ENCODE measurements around the gene SNRPN. TPM values are rescaled to one million over a fixed set of nuclear protein-coding genes. Genes with fewer than 3 reads are reported as not detected.
"Not testable (repeated sequence)": the region's sequence is repeated elsewhere in the genome, so short reads cannot be mapped to it uniquely, and the experiment has no call there.

The SNRPN gene
- 100 to 1,000 TPM; 413 to 706 (median 631) TPM for total RNA-seq

DNA sequence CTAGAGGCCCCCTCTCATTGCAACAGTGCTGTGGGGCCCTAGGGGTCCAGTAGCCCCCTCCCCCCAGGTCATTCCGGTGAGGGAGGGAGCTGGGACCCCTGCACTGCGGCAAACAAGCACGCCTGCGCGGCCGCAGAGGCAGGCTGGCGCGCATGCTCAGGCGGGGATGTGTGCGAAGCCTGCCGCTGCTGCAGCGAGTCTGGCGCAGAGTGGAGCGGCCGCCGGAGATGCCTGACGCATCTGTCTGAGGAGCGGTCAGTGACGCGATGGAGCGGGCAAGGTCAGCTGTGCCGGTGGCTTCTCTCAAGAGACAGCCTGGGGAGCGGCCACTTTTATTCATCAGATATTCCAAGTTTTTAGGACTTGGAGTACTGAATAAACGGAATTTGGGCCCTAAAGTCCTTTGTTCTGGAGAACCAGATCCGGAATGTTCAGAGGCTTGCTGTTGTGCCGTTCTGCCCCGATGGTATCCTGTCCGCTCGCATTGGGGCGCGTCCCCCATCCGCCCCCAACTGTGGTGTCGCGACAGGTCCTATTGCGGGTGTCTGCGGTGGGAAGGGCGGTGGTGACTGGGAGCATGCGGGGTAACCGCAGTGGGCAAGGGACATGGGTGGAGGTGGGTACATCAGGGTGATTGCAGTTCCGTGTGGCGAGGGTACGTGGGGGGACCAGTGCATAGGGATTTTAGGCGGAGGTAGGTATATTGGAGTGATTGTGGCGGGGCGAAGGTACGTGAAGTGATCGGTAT is at the start of gene SNRPN, which contains the start of gene SNURF:
Gene SNRPN, plus strand, starts transcription at position 205 of the 748 bp plus-strand sequence. CDS start 19,467 bp downstream, outside the sequence.
Gene SNURF, plus strand, starts transcription at position 205 of the 748 bp plus-strand sequence. Its CDS starts 62 bp downstream, at position 267.
- TF ChIP-seq POLR2A (IDR thresholded peaks at IDR 0.05), result peak in 1 of 2 donors; percentile 91
- TF ChIP-seq, protein P1, sequence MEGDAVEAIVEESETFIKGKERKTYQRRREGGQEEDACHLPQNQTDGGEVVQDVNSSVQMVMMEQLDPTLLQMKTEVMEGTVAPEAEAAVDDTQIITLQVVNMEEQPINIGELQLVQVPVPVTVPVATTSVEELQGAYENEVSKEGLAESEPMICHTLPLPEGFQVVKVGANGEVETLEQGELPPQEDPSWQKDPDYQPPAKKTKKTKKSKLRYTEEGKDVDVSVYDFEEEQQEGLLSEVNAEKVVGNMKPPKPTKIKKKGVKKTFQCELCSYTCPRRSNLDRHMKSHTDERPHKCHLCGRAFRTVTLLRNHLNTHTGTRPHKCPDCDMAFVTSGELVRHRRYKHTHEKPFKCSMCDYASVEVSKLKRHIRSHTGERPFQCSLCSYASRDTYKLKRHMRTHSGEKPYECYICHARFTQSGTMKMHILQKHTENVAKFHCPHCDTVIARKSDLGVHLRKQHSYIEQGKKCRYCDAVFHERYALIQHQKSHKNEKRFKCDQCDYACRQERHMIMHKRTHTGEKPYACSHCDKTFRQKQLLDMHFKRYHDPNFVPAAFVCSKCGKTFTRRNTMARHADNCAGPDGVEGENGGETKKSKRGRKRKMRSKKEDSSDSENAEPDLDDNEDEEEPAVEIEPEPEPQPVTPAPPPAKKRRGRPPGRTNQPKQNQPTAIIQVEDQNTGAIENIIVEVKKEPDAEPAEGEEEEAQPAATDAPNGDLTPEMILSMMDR (IDR thresholded peaks at IDR 0.05), result no peak
- Histone ChIP-seq H3K4me1 (peaks cover 0 to 3% of the 10 kb centered on the region in 2 donors), H3K4me3 (replicated peaks in 1 of 3) (peak within 1 kb of the TSS; percentile 48 to 98 (median 67)), H3K9me3 (no peaks in the 10 kb centered on the region), H3K27ac (peak within 1 kb of the TSS; percentile 72 to 86 (median 78)), H3K36me3 (no peaks in the 10 kb centered on the region), H3K27me3 (no peaks in the 10 kb centered on the region)
- intact Hi-C loops (cut with DNase I), result no loop called here
- DNase-seq, result peak; percentile 76 to 78
- WGBS, 2 donors, result 55 to 65% methylated on average over 35 to 47 of the region's 47 CpGs

DNA sequence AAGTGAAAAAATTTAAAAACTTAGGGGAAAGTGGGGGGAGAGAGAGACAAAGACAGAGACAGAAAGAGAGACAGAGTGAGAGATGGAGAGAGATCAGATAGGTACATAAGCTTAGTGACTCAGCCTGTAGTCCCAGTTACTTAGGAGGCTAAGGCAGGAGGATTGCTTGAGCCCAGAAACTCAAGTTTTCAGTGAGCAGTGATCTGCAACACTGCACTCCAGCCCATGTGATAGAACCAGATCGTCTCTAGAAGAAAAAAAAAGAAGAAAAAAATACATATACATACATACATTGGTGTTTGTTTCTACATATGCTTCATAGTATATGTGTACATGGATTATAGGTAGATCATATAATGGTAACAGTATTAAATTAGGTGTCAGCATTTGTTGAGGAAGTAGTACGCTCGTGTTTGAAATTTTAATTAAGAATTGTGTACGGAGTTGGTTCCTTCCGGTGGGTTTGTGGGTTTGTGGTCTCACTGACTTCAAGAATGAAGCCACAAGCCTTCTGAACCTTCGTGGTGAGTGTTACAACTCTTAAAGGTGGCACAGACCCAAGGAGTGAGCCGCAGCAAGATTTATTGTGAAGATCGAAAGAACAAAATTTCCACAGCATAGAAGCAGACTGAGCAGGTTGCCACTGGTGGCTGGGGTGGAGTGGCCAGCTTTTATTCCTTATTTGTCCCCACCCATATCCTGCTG is 38.3 kb upstream of the SNRPN start:
- Histone ChIP-seq H3K36me3 (no peaks in the 10 kb centered on the region), H3K9me3 (no peaks in the 10 kb centered on the region), H3K4me1 (peaks cover 0 to 4% of the 10 kb centered on the region in 2 donors), H3K27ac (no peak overlapping the region), H3K4me3 (replicated peaks in 1 of 3) (no peak overlapping the region), H3K27me3 (no peaks in the 10 kb centered on the region)
- DNase-seq, result no peak
- TF ChIP-seq POLR2A (IDR thresholded peaks at IDR 0.05), result no peak
- TF ChIP-seq, protein P1 (IDR thresholded peaks at IDR 0.05), result no peak
- 75 to 77% methylated on average over 8 of the region's 8 CpGs for WGBS, 2 donors
- intact Hi-C loops (cut with DNase I), result no loop called here

DNA sequence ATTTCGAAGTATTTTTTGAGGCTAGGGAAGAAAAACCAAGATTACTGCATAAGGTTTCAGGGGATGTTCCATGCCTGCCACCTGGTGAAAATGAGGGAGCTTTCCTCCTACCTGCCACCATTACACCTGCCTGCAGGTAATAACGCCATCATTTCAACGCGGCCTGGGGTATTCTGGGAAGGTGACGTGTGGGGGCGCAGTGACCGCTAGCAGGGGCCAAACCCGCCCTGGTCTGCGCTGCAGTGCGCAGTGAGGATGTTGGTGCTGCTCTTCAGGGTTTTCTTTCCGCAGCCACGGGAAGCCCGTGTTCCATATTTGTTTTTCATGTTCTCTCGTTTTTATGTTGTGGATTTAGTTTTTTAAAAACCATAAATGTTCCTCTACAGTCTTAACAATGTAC is 37.4 kb upstream of the SNRPN start:
- H3K27me3 ChIP-seq, result no peaks in the 10 kb centered on the region
- no peak for DNase-seq
- no peak overlapping the region for H3K4me3 ChIP-seq (replicated peaks in 1 of 3)
- peaks cover 0 to 4% of the 10 kb centered on the region in 2 donors for H3K4me1 ChIP-seq
- H3K36me3 ChIP-seq, result no peaks in the 10 kb centered on the region
- no peak overlapping the region for H3K27ac ChIP-seq
- no peaks in the 10 kb centered on the region for H3K9me3 ChIP-seq
- TF ChIP-seq, protein P1 (IDR thresholded peaks at IDR 0.05), result no peak
- no peak for TF ChIP-seq POLR2A (IDR thresholded peaks at IDR 0.05)
- 85 to 86% methylated on average over 14 of the region's 14 CpGs for WGBS, 2 donors
- intact Hi-C loops (cut with DNase I), result no loop called here

DNA sequence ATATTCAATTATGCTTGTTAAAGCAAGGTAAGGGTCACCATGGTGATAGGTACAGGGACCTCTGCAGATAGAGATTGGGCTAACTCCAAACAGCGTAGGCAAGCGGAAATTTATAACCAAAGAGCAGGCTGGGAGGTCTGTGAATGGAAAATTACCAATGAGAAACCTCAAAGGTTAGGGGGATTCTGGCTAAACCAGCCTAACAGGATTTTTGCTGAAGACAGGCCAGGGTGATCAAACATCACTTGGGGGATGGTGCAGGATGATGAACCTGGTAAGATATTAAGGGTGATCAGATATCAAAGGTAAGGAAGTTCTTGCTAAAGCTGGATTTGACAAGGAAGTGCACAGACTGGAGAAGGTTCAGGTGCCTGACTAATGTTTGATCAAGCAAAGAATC is 35.3 kb upstream of the SNRPN start:
- peak; percentile 12 to 19 for DNase-seq
- no peaks in the 10 kb centered on the region for H3K36me3 ChIP-seq
- H3K4me1 ChIP-seq, result peaks cover 4 to 6% of the 10 kb centered on the region in 2 donors
- intact Hi-C loops (cut with DNase I), result no loop called here
- H3K27me3 ChIP-seq, result no peaks in the 10 kb centered on the region
- 66 to 76% methylated on average over 2 of the region's 2 CpGs for WGBS, 2 donors
- H3K27ac ChIP-seq, result peak overlapping the region; percentile 34 to 64 (median 63)
- no peaks in the 10 kb centered on the region for H3K9me3 ChIP-seq
- H3K4me3 ChIP-seq (replicated peaks in 1 of 3), result no peak overlapping the region
- no peak for TF ChIP-seq POLR2A (IDR thresholded peaks at IDR 0.05)
- TF ChIP-seq, protein P1 (IDR thresholded peaks at IDR 0.05), result no peak

DNA sequence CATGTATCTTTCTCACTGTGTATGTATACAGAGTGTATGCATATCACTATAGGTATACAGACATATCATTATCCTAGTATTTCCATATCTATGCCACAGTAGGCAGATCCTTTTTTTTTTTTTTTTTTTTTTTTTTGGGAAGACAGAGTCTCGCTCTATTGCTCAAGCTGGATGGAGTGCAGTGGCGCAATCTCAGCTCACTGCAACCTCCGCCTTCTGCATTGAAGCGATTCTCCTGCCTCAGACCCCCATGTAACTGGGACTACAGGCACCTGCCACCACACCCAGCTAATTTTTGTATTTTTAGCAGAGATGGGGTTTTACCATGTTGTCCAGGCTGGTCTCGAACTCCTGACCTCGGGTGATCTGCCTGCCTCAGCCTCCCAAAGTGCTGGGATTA is 32.0 kb upstream of the SNRPN start:
- H3K27me3 ChIP-seq; H3K36me3 ChIP-seq; H3K4me3 ChIP-seq (replicated peaks in 1 of 3); H3K9me3 ChIP-seq; intact Hi-C loops (cut with DNase I): not testable (repeated sequence)
- WGBS, 2 donors, result 61 to 74% methylated on average over 6 of the region's 6 CpGs
- peak; percentile 61 to 66 for DNase-seq
- Histone ChIP-seq H3K27ac (peak overlapping the region in 1 of 3 donors; percentile 24), H3K4me1 (peaks cover 9 to 12% of the 10 kb centered on the region in 2 donors)
